DND-41 (cell line): ENCODE results near the gene FAM222B.

Source experiments
- CTCF ChIP-seq: IDR thresholded peaks from 2 replicates; pipeline ENCODE4 v1.5.1; 2012; ENCODE audit warnings: borderline replicate concordance, low read length, moderate library complexity, mild to moderate bottlenecking; ENCODE audit not compliant: poor library complexity, severe bottlenecking; ENCODE audit errors: extremely low read depth
- EZH2 ChIP-seq: IDR thresholded peaks from 3 replicates; pipeline ENCODE4 v1.6.1; 2012; ENCODE audit warnings: borderline replicate concordance, low read depth, mild to moderate bottlenecking, moderate library complexity, low read length, inconsistent platforms; ENCODE audit not compliant: severe bottlenecking

- TF ChIP-seq CTCF, result no peak
- no peak for TF ChIP-seq EZH2
These were observed 117.4 kb downstream of the FAM222B start for GRCh38 chr17:28725166-28725659.
